Chondrocyte (in vitro differentiated cells): Measurements from ENCODE around the gene CCDC160. TPM values are rescaled to one million over a fixed set of nuclear protein-coding genes. Genes with fewer than 3 reads are reported as not detected.
"Not testable (repeated sequence)": the region's sequence is repeated elsewhere in the genome, so short reads cannot be mapped to it uniquely, and the experiment has no call there.

ENCODE experiments used
- DNase-seq: peaks from one replicate; pipeline ENCODE4 v3.0.0; 2021; ENCODE audit warnings: mixed read lengths, low spot score
- H3K27ac Mint-ChIP-seq: one replicate; pipeline ENCODE4 v1.8.0; 2021; ENCODE audit warnings: mild to moderate bottlenecking, moderate library complexity, mixed read lengths; ENCODE audit not compliant: unreplicated experiment
- H3K27me3 Mint-ChIP-seq: 2 replicates; pipeline ENCODE4 v1.8.0; 2021; ENCODE audit warnings: low read depth, mixed read lengths
- H3K36me3 Mint-ChIP-seq: 2 replicates; pipeline ENCODE4 v1.8.0; 2021; ENCODE audit warnings: low read depth, mixed read lengths
- H3K4me1 Mint-ChIP-seq: 2 replicates; pipeline ENCODE4 v1.8.0; 2021; ENCODE audit warnings: low read depth, mild to moderate bottlenecking, mixed read lengths
- H3K4me3 Mint-ChIP-seq: one replicate; pipeline ENCODE4 v1.8.0; 2021; ENCODE audit warnings: mild to moderate bottlenecking, moderate library complexity, mixed read lengths; ENCODE audit not compliant: unreplicated experiment
- H3K9me3 Mint-ChIP-seq: 2 replicates; pipeline ENCODE4 v1.8.0; 2021; ENCODE audit warnings: low read depth, mixed read lengths
- total RNA-seq: library from RNA; stranded (reverse); gene quantifications from 3 replicates; pipeline ENCODE4 v1.2.1, GENCODE V29; 2021
- TF ChIP-seq, protein P1 (sequence below): fragments of 200-600 bp; sonication (generic); IDR thresholded peaks from 2 replicates; pipeline ENCODE4 v1.5.0; 2021; ENCODE audit warnings: antibody characterized with exemption, mild to moderate bottlenecking, moderate library complexity

The CCDC160 gene
- total RNA-seq, 1 donor from 2014 or later = 0.70 TPM

DNA sequence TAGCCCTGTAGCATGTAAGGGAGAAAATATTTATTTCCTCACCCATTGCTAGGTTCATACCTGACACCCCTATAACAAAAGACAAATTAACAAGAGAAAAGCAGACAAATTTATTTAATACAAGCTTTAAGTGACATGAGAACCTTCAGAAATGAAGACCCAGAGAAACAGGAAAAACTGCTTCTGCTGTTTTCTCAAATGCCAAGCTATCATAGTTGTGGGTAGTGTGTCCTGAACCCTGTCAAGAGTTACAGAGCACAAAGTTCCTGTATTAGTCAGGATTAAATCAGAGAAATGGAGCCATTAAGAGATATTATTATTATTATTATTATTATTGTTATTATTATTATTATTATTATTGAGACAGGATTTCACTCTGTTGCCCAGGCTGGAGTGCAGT, 17.5 kb downstream of the CCDC160 start:
- Mint-ChIP-seq H3K27ac (no peak overlapping the region), H3K4me1 (peaks cover 6% of the 10 kb centered on the region), H3K4me3 (no peak overlapping the region), H3K9me3 (peaks cover 5% of the 10 kb centered on the region), H3K36me3 (no peaks in the 10 kb centered on the region), H3K27me3 (no peaks in the 10 kb centered on the region)
- TF ChIP-seq, protein P1, sequence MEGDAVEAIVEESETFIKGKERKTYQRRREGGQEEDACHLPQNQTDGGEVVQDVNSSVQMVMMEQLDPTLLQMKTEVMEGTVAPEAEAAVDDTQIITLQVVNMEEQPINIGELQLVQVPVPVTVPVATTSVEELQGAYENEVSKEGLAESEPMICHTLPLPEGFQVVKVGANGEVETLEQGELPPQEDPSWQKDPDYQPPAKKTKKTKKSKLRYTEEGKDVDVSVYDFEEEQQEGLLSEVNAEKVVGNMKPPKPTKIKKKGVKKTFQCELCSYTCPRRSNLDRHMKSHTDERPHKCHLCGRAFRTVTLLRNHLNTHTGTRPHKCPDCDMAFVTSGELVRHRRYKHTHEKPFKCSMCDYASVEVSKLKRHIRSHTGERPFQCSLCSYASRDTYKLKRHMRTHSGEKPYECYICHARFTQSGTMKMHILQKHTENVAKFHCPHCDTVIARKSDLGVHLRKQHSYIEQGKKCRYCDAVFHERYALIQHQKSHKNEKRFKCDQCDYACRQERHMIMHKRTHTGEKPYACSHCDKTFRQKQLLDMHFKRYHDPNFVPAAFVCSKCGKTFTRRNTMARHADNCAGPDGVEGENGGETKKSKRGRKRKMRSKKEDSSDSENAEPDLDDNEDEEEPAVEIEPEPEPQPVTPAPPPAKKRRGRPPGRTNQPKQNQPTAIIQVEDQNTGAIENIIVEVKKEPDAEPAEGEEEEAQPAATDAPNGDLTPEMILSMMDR = no peak
- no peak for DNase-seq

DNA sequence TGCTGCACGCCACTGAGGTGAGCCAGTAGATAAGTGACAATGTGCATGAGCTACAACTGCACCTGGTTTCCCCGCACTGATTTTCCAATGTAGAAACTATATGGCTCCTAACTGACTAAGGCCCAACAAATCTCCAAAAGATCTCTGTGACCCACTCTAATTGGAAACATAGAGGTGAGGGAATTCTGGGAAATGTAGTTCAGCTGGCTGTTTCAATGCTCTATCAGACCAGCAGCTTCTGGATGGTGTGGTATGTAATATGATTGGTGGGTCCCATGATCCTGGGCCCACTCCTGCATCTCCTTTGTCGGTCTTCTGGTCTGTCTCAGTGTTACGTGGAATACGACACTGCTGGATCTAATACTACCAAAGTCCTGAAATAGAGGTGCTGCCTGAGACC, 18.6 kb downstream of the CCDC160 start:
- no peak for DNase-seq
- H3K4me1 Mint-ChIP-seq = no peaks in the 10 kb centered on the region
- no peaks in the 10 kb centered on the region for H3K27me3 Mint-ChIP-seq
- TF ChIP-seq, protein P1 = no peak
- no peak overlapping the region for H3K27ac Mint-ChIP-seq
- no peaks in the 10 kb centered on the region for H3K36me3 Mint-ChIP-seq
- no peak overlapping the region for H3K4me3 Mint-ChIP-seq
- no peaks in the 10 kb centered on the region for H3K9me3 Mint-ChIP-seq

DNA sequence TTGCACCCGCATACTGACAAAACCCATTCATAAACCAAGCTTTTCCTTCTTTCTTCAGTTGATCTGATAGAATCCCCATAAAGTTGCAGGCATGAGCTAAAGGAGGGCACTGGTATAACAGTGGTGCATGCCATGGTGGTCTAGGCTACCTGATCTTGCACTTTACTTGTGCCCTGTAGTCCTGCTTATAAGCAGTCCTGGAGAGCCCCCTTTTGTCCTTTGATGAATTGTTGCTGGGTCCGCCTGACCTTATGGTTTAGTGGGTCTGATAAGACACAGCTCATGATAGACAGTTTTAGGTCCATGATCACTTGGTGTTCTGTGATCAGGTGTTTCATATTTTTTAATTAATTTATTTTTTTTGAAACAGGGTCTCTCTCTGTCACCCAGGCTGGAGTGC, 19.7 kb downstream of the CCDC160 start:
- no peaks in the 10 kb centered on the region for H3K27me3 Mint-ChIP-seq
- H3K4me1 Mint-ChIP-seq = no peaks in the 10 kb centered on the region
- DNase-seq = no peak
- H3K9me3 Mint-ChIP-seq = no peaks in the 10 kb centered on the region
- no peak overlapping the region for H3K27ac Mint-ChIP-seq
- H3K4me3 Mint-ChIP-seq = no peak overlapping the region
- TF ChIP-seq, protein P1 = no peak
- no peaks in the 10 kb centered on the region for H3K36me3 Mint-ChIP-seq

DNA sequence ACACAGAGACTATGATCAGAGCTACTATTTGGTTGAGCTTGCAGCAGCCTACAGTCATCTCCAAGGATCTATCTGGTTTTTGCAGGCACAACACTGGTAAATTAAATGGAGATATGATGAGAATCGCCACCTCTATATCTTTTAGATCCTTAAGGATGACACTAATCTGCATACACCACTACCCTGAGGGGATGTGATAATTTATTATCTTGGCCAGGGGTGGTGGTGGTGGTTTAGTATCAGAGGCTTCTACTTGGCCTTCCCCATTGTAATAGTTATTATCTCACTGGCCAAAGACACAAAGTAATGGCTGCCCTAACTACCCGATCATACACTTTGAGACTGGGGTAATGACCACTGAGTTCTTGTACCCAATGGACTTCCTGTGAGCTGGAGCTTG, 21.2 kb downstream of the CCDC160 start:
- TF ChIP-seq, protein P1 = no peak
- no peak for DNase-seq
- H3K4me3 Mint-ChIP-seq = no peak overlapping the region
- H3K4me1 Mint-ChIP-seq = no peaks in the 10 kb centered on the region
- H3K27me3 Mint-ChIP-seq = no peaks in the 10 kb centered on the region
- no peaks in the 10 kb centered on the region for H3K9me3 Mint-ChIP-seq
- no peaks in the 10 kb centered on the region for H3K36me3 Mint-ChIP-seq
- H3K27ac Mint-ChIP-seq = no peak overlapping the region

DNA sequence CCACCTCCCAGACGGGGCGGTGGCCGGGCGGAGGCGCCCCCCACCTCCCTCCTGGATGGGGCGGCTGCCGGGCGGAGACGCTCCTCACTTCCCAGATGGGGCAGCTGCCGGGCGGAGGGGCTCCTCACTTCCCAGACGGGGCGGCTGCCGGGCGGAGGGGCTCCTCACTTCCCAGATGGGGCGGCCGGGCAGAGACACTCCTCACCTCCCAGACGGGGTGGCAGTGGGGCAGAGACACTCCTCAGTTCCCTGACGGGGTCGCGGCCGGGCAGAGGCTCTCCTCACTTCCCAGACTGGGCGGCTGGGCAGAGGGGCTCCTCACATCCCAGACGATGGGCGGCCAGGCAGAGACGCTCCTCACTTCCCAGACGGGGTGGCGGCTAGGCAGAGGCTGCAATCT, 49.0 kb downstream of the CCDC160 start:
- not testable (repeated sequence) for H3K4me3 Mint-ChIP-seq, DNase-seq, H3K27ac Mint-ChIP-seq, H3K27me3 Mint-ChIP-seq, H3K36me3 Mint-ChIP-seq, H3K4me1 Mint-ChIP-seq
- H3K9me3 Mint-ChIP-seq = peaks cover 16% of the 10 kb centered on the region

DNA sequence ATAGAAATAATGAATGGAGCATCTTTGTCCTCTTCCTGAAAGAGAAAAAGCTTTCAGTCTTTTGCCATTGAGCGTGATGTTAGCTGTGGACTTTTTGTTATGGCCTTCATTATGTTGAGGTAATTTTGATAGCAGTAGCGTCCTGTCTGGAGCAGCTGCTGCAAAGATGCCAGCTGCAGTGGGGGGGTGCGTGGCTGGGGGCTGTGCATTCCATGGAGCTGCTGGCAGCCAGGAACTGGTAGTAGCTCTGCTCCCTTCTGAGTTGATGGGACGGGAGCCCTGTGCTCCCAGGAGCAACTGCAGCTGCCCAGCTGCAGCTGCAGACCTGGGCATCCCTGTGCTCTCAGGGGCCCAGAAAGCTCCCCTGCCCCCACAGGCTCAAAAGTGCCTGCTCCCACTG, 50.4 kb downstream of the CCDC160 start:
- Mint-ChIP-seq H3K9me3 (peaks cover 15% of the 10 kb centered on the region), H3K36me3 (peaks cover 3% of the 10 kb centered on the region), H3K27ac (no peak overlapping the region), H3K4me1 (no peaks in the 10 kb centered on the region), H3K27me3 (no peaks in the 10 kb centered on the region), H3K4me3 (no peak overlapping the region)
- DNase-seq = no peak
- TF ChIP-seq, protein P1 = no peak
